ENCODE measurements around the gene BBOF1.
"Not testable (repeated sequence)": the region's sequence is repeated elsewhere in the genome, so short reads cannot be mapped to it uniquely, and the experiment has no call there.

DNA sequence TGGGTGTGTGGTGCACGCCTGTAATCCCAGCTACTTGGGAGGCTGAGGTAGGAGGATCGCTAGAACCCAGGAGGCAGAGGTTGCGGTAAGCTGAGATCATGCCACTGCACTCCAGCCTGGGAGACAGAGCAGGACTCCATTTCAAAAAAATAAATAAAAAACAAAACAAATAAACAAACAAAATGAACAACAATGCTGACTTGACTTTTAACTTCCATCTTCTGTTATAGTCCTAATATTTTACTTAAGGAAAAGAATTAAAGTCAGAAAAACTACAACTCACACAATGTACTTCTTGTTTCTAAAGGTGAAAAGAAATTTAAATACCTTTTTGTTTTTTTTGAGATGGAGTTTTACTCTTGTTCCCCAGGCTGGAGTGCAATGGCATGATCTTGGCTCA, 13.5 kb upstream of the BBOF1 start:
- TF ChIP-seq TAF1 (IDR thresholded peaks at IDR 0.05; ENCODE audit: borderline replicate concordance, low read depth, low read length); POLR2AphosphoS5 (IDR thresholded peaks at IDR 0.05; ENCODE audit: low read depth, low read length): not testable (repeated sequence)
